Kidney epithelial cell (primary cell): ENCODE measurements around the gene ADD2. TPM values are rescaled to one million over a fixed set of nuclear protein-coding genes. Genes with fewer than 3 reads are reported as not detected.

ENCODE experiments used
- DNase-seq: peaks from one replicate; pipeline ENCODE4 v3.0.0-alpha.2; 2010; ENCODE audit warnings: low read depth
- H3K27me3 ChIP-seq: 2 replicates; pipeline ENCODE4 v1.6.0; 2011; ENCODE audit warnings: low read length; ENCODE audit not compliant: control insufficient read depth, insufficient read depth
- H3K36me3 ChIP-seq: 2 replicates; pipeline ENCODE4 v1.5.1; 2011; ENCODE audit warnings: low read length; ENCODE audit not compliant: control insufficient read depth, insufficient read depth
- H3K4me3 ChIP-seq: 2 replicates; pipeline ENCODE4 v1.5.1; 2011; ENCODE audit warnings: low read depth, mild to moderate bottlenecking, control low read depth, low read length
- CTCF ChIP-seq: IDR thresholded peaks from 2 replicates; pipeline ENCODE4 v1.5.1; 2011; ENCODE audit warnings: mild to moderate bottlenecking, moderate library complexity, low read length, control low read depth, inconsistent platforms; ENCODE audit not compliant: insufficient read depth, poor library complexity, severe bottlenecking
- total RNA-seq: library from RNA; depleted of rRNA; stranded (reverse); fragments of >200 nt; gene quantifications from 2 replicates; pipeline ENCODE4 v1.2.3, GENCODE V29; 2015

Gene ADD2
- total RNA-seq, 1 donor from 2014 or later, result 9.9 TPM

GRCh38 chr2:70710038-70710690 is 57.8 kb downstream of the ADD2 start:
- TF ChIP-seq CTCF, result no peak
- DNase-seq, result no peak
- no peak overlapping the region for H3K4me3 ChIP-seq
- H3K27me3 ChIP-seq, result no peaks in the 10 kb centered on the region
- H3K36me3 ChIP-seq, result no peaks in the 10 kb centered on the region

GRCh38 chr2:70709275-70710037 is 58.5 kb downstream of the ADD2 start:
- Histone ChIP-seq H3K27me3 (no peaks in the 10 kb centered on the region), H3K36me3 (no peaks in the 10 kb centered on the region), H3K4me3 (no peak overlapping the region)
- no peak for DNase-seq
- no peak for TF ChIP-seq CTCF

GRCh38 chr2:70708376-70709199 is 59.4 kb downstream of the ADD2 start:
- no peak overlapping the region for H3K4me3 ChIP-seq
- TF ChIP-seq CTCF, result no peak
- DNase-seq, result no peak
- H3K36me3 ChIP-seq, result no peaks in the 10 kb centered on the region
- no peaks in the 10 kb centered on the region for H3K27me3 ChIP-seq

GRCh38 chr2:70707706-70708105 is 60.3 kb downstream of the ADD2 start:
- TF ChIP-seq CTCF, result no peak
- Histone ChIP-seq H3K4me3 (no peak overlapping the region), H3K27me3 (no peaks in the 10 kb centered on the region), H3K36me3 (no peaks in the 10 kb centered on the region)
- DNase-seq, result no peak

GRCh38 chr2:70706026-70706795 is 61.8 kb downstream of the ADD2 start:
- no peak for TF ChIP-seq CTCF
- Histone ChIP-seq H3K4me3 (no peak overlapping the region), H3K27me3 (no peaks in the 10 kb centered on the region), H3K36me3 (no peaks in the 10 kb centered on the region)
- DNase-seq, result no peak
